LoVo (cell line): ENCODE measurements around the gene ACCSL.

ENCODE experiments used
- DNase-seq: peaks from one replicate; pipeline ENCODE4 v3.0.0-alpha.2; 2016; ENCODE audit warnings: low spot score

The ACCSL gene

DNA sequence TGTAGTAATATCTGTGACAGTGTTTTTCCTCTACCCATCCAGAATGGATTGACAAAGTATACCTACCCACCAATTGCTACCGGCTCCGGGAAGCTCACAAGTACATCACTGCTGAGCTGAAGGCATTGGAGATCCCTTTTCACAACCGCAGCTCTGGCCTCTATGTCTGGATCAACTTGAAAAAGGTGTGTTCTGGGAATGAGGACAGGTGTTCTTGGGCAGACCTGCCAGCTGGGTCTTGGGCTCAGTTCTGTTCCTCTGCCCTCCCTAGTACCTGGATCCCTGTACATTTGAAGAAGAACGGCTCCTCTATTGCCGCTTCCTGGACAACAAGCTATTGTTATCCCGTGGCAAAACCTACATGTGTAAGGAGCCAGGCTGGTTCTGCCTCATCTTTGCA, 10.5 kb downstream of the ACCSL start:
- DNase-seq = no peak

DNA sequence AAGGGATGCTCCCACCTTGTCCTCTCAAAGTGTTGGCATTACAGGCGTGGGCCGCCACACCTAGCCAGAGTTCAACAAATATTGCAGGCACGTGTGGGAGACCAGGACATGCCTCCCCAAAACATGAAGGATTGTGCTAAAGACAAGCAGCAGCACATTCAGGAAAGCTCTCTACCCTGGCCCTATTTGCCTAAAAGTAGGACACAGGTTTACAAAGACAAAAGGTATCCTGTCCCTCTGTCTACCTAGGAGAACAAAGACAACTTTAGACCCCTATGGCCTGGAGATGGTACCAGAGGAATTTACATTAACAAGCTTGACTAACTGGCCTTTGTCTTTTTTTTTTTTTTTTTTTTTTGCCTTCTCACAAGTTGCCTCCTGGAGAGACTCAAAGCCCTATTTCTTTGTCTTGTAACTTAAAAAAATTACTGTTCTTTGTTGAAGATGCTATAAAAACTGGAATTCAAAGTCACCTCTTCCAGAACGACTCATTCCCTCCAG, 17.4 kb downstream of the ACCSL start:
- peak; percentile 7 for DNase-seq

- peak; percentile 92 for DNase-seq
Measured at GRCh38 chr11:44065841-44066731, 18.3 kb downstream of the ACCSL start, which contains the start of gene ACCS. Gene ACCS (plus strand): TSS chr11:44066270. CDS start chr11:44067628, 1,358 bp downstream.

GRCh38 chr11:44066732-44067141, 19.0 kb downstream of the ACCSL start:
- DNase-seq = peak; percentile 86

GRCh38 chr11:44067266-44067665, 19.5 kb downstream of the ACCSL start:
- DNase-seq = no peak

- no peak for DNase-seq
Measured at GRCh38 chr11:44068180-44068579, 20.4 kb downstream of the ACCSL start.

- DNase-seq = no peak
Measured at GRCh38 chr11:44071157-44071556, 23.4 kb downstream of the ACCSL start.

GRCh38 chr11:44072757-44073658, 25.2 kb downstream of the ACCSL start:
- no peak for DNase-seq

DNA sequence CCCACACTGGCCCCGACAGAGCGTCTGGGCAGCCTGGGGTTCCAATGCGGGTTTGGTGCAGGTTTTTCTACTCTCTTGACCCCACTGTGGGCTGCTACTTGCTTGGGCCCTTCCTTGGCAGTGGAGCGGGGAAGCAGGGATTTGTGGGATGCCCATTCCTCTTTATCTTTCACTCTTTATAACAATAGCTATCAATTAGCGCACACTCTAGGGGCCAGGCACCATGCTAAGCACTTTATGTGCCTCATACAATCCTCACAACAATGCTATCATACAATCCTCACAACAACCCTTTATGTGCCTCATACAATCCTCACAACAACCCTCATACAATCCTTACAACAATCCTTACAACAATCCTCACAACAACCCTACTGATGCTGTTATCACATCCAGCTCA, 31.0 kb downstream of the ACCSL start:
- no peak for DNase-seq

GRCh38 chr11:44079376-44079775, 31.6 kb downstream of the ACCSL start:
- no peak for DNase-seq

DNA sequence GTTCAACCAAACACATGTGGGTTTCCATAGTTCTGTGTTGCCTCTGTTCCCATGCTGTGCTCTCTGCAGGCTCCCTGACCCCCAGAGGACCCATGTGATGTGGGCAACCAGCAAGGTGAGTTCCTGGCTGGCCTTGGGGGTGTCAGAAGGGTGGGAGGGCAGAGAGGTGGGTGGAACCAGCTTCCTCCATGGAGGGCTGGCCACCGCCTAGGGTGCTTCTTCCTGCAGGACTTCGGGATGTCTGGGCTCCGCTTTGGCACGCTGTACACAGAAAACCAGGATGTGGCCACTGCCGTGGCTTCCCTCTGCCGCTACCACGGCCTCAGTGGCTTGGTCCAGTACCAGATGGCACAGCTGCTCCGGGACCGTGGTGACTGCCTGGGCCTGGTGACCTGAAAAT, 33.2 kb downstream of the ACCSL start:
- DNase-seq = no peak

- no peak for DNase-seq
Measured at GRCh38 chr11:44082645-44083044, 34.9 kb downstream of the ACCSL start.

DNA sequence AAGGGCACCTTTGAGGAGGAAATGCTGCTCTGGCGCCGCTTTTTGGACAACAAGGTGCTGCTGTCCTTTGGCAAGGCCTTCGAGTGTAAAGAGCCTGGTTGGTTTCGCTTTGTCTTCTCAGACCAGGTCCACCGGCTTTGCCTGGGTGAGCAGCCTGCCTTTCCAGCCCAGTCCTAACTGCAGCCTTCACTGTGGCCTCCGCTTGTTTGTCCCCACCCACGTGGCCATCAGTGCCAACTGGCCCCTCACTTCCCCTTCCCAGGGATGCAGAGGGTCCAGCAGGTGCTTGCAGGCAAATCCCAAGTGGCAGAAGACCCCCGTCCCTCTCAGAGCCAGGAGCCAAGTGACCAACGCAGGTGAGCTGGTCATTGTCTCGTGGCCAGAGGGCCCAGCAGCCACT, 35.7 kb downstream of the ACCSL start:
- DNase-seq = no peak

DNA sequence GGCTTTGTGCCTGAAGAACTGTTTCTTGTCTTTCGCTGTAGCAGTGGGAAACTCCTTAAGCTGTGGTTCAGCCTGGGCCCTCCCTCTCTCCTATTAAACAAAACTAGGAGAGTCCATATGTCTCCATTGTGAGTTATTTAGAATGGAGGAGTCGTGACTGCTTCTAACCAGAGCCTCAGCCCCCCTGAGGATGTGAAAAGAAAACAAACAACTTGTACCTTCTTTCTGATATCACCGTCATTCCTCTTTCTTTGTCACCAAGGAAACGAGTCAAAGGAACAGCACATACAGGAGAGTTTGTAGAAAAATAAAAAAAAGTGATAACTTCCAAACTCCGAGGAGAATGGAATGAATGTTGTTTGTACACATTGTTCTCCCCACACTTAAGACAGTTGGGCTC, 36.1 kb downstream of the ACCSL start:
- no peak for DNase-seq

DNA sequence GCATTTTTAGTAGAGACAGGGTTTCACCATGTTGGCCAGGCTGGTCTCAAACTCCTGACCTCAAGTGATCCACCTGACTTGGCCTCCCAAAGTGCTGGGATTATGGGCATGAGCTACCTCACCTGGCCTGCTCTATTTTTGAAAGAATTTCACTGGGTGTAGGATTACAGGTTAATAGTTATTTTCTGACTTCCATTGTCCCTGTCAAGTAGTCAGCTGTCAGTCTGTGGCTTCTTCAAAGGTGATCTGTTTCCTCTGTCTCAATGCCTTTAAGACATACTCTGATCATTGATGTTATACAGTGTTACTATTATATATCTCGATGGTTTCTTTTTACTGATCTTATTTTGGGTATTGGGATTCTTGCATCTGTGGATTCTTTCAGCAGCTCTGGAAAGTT, 37.5 kb downstream of the ACCSL start:
- DNase-seq = no peak

- no peak for DNase-seq
Measured at GRCh38 chr11:44088377-44088776, 40.6 kb downstream of the ACCSL start.

DNA sequence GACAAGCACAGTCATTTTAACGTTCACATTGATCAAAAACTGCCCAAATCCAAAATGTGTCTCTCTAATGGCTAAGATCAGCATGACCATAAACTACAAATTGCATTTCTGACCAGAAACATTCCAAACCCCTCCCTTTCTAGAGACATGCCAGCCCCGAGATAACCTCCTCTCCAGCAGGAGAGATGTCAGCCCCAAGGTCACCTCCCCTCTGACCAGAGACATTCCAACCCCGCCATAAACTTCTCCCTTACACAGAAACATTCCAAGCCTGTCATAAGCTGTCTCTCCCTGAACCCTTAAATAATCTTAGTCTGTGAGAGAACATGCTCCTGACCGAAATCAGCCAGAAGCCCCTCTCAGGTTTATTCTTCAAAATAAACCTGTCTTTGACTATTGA, 41.1 kb downstream of the ACCSL start:
- DNase-seq = no peak

DNA sequence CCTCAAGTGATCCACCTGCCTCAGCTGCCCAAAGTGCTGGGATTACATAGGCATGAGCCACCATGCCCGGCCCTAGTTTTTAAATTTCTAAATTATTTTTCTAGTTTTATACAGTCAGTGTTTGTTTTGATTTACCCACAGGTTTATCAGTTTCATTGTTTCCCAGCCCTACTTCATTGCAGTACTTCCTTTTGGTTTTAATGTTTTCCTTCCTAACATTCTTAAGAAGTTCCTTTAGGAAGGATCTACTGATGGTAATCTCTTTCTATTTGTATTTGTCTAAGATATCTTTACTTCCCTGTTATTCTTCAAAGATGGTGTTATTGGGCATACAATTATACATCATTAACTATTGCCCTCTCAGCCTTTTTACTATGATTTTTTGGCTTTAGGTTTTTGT, 42.8 kb downstream of the ACCSL start:
- DNase-seq = no peak

DNA sequence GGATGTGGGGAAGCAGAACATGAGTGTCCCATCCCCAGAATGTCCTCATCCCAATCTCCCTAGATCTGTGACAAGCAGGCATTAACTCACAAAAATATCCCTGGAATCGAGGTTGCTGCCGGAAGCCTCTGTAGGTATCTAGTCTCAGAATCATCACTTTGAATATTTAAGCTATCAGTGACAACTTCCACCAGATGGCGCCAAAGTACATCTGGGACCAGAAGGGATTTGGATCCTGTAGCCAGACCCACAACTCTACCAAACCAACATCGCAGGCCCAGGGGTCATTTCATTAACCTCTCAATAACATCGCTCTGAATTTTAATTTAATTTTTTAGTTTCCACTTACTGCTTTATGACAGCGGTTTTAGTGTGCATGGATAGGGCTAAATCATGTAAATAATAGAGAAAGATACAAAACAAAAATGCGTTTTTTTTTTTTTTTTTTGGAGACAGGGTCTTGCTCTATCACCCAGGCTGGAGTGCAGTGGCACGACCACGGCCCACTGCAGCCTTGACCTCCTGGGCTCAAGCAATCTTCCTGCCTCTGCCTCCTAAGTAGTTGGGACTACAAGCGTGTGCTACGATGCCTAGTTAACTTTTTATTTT, 46.6 kb downstream of the ACCSL start:
- peak; percentile 83 for DNase-seq

GRCh38 chr11:44095506-44096359, 48.0 kb downstream of the ACCSL start, which contains the start of gene EXT2:
Gene EXT2 (plus strand): TSS chr11:44095678. CDS start chr11:44107713, 12,035 bp downstream.
- DNase-seq = peak; percentile 90
